Neural crest cell (in vitro differentiated cells): Measurements from ENCODE around the gene CAPN11. TPM values are rescaled to one million over a fixed set of nuclear protein-coding genes. Genes with fewer than 3 reads are reported as not detected.

ENCODE experiments used
- DNase-seq: peaks from one replicate; pipeline ENCODE4 v3.0.0; 2021; ENCODE audit warnings: low read depth, mixed read lengths, low spot score
- H3K27ac Mint-ChIP-seq: one replicate; pipeline ENCODE4 v1.8.0; 2021; ENCODE audit warnings: mild to moderate bottlenecking, mixed read lengths; ENCODE audit not compliant: unreplicated experiment
- H3K27me3 Mint-ChIP-seq: 2 replicates; pipeline ENCODE4 v1.8.0; 2021; ENCODE audit warnings: low read depth, mild to moderate bottlenecking, mixed read lengths
- H3K36me3 Mint-ChIP-seq: 2 replicates; pipeline ENCODE4 v1.8.0; 2021; ENCODE audit warnings: low read depth, mild to moderate bottlenecking, mixed read lengths
- H3K4me1 Mint-ChIP-seq: 2 replicates; pipeline ENCODE4 v1.8.0; 2021; ENCODE audit warnings: mixed read lengths
- H3K4me3 Mint-ChIP-seq: one replicate; pipeline ENCODE4 v1.8.0; 2021; ENCODE audit warnings: mild to moderate bottlenecking, mixed read lengths
- H3K9me3 Mint-ChIP-seq: 2 replicates; pipeline ENCODE4 v1.8.0; 2021; ENCODE audit warnings: mixed read lengths
- CTCF ChIP-seq: fragments of 200-600 bp; sonication (generic); conservative IDR thresholded peaks from 2 replicates; pipeline ENCODE4 v1.5.0; 2021; ENCODE audit warnings: antibody characterized with exemption, mild to moderate bottlenecking
- total RNA-seq: library from RNA; stranded (reverse); gene quantifications from 2 replicates; pipeline ENCODE4 v1.2.1, GENCODE V29; 2021

Gene CAPN11
- total RNA-seq, 1 donor from 2014 or later, result not detected

GRCh38 chr6:44128020-44128917 lies 30.4 kb upstream of the CAPN11 start:
- Mint-ChIP-seq H3K27ac (no peak overlapping the region), H3K4me3 (peak overlapping the region; percentile 88), H3K9me3 (no peaks in the 10 kb centered on the region), H3K4me1 (peaks cover 42% of the 10 kb centered on the region), H3K36me3 (no peaks in the 10 kb centered on the region), H3K27me3 (no peaks in the 10 kb centered on the region)
- peak; percentile 44 for TF ChIP-seq CTCF
- DNase-seq, result peak; percentile 47

- peak overlapping the region; percentile 88 for H3K4me3 Mint-ChIP-seq
- no peak for DNase-seq
- H3K27me3 Mint-ChIP-seq, result no peaks in the 10 kb centered on the region
- H3K27ac Mint-ChIP-seq, result no peak overlapping the region
- H3K36me3 Mint-ChIP-seq, result no peaks in the 10 kb centered on the region
- TF ChIP-seq CTCF, result no peak
- no peaks in the 10 kb centered on the region for H3K9me3 Mint-ChIP-seq
- peaks cover 34% of the 10 kb centered on the region for H3K4me1 Mint-ChIP-seq
Observed at GRCh38 chr6:44129841-44130322, 28.7 kb upstream of the CAPN11 start.

GRCh38 chr6:44131892-44132291 lies 26.7 kb upstream of the CAPN11 start:
- no peak overlapping the region for H3K27ac Mint-ChIP-seq
- H3K36me3 Mint-ChIP-seq, result no peaks in the 10 kb centered on the region
- H3K27me3 Mint-ChIP-seq, result no peaks in the 10 kb centered on the region

DNA sequence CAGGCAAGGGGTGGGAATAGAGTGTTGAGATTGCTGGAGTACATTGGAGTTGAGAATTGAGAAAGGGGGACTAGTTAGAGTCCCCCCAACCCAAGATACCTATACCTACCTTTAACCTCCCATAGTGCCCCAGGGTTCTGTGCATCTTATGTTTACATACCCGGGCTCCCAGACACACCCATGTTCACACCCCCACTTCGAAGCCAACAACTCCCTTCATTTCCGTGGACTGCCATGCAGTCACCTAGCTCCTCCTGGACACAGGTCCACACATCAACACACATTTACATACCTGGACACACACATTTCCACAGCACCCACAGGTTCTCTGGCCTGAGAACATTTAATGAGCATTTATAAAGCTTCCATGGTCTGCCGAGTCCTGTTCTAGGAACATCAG lies 26.1 kb upstream of the CAPN11 start:
- no peak for DNase-seq
- H3K27me3 Mint-ChIP-seq, result no peaks in the 10 kb centered on the region
- peaks cover 16% of the 10 kb centered on the region for H3K4me1 Mint-ChIP-seq
- TF ChIP-seq CTCF, result no peak
- H3K9me3 Mint-ChIP-seq, result no peaks in the 10 kb centered on the region
- peak overlapping the region; percentile 17 for H3K4me3 Mint-ChIP-seq
- H3K27ac Mint-ChIP-seq, result peak overlapping the region; percentile 48
- H3K36me3 Mint-ChIP-seq, result no peaks in the 10 kb centered on the region

More at GRCh38 chr6:44131892-44132291, 26.7 kb upstream of the CAPN11 start:
- H3K4me1 Mint-ChIP-seq, result peaks cover 16% of the 10 kb centered on the region
- peak overlapping the region; percentile 80 for H3K4me3 Mint-ChIP-seq
- no peak for TF ChIP-seq CTCF
- no peaks in the 10 kb centered on the region for H3K9me3 Mint-ChIP-seq
- DNase-seq, result no peak

- peak; percentile 45 for DNase-seq
- H3K36me3 Mint-ChIP-seq, result no peaks in the 10 kb centered on the region
- no peaks in the 10 kb centered on the region for H3K9me3 Mint-ChIP-seq
- H3K27ac Mint-ChIP-seq, result no peak overlapping the region
- TF ChIP-seq CTCF, result no peak
- peak overlapping the region; percentile 17 for H3K4me3 Mint-ChIP-seq
- no peaks in the 10 kb centered on the region for H3K27me3 Mint-ChIP-seq
- H3K4me1 Mint-ChIP-seq, result peaks cover 16% of the 10 kb centered on the region
Observed at GRCh38 chr6:44133003-44133931, 25.4 kb upstream of the CAPN11 start.
